Measurements from ENCODE around the gene DOCK1. TPM values are rescaled to one million over a fixed set of nuclear protein-coding genes. Genes with fewer than 3 reads are reported as not detected.

DOCK1 gene
- total RNA-seq, 2 experiments from 2014 or later, result not detected

DNA sequence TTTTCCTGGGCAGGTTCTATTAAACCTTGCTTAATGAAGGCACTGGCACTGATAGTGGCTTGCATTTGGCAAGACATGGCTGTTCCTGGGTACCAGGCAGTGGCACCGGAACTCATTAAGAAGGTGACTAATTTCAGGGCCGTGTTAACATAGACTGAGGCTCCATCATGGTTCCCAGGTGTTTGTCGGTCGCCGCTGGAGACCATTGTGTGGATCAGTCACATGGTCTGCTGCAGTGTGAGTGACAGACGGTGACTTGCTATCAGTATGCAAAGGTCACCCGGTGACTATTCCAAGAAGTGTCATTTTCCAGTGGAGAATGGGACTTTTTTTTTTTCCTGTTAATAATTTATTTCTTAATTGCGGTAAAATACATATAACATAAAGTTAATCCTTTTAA is 184.9 kb downstream of the DOCK1 start:
- Mint-ChIP-seq H3K4me1 (ENCODE audit: low read depth) (no peaks in the 10 kb centered on the region), H3K27ac (no peak overlapping the region), H3K36me3 (ENCODE audit: low read depth) (no peaks in the 10 kb centered on the region), H3K27me3 (no peaks in the 10 kb centered on the region), H3K4me3 (no peak overlapping the region), H3K9me3 (peaks cover 3% of the 10 kb centered on the region)
- ChIA-PET POLR2A (no interaction called here), CTCF (no interaction called here)
- no peak for DNase-seq
- Histone ChIP-seq H3K36me3 (ENCODE audit: insufficient read depth, low read length) (no peaks in the 10 kb centered on the region), H3K27me3 (ENCODE audit: control insufficient read depth in 1 of 2, insufficient read depth in 2 of 2, low read length in 2 of 2) (no peaks in the 10 kb centered on the region), H3K27ac (ENCODE audit: low read depth in 1 of 2, low read length in 2 of 2) (no peak overlapping the region), H3K4me3 (ENCODE audit: low read length) (no peak overlapping the region), H3K9me3 (ENCODE audit: control insufficient read depth in 1 of 2, insufficient read depth in 1 of 2, low read length in 2 of 2) (peaks cover 0 to 17% of the 10 kb centered on the region in 2 experiments), H3K4me1 (ENCODE audit: insufficient read depth, low read length) (no peaks in the 10 kb centered on the region)
- TF ChIP-seq, protein P1, sequence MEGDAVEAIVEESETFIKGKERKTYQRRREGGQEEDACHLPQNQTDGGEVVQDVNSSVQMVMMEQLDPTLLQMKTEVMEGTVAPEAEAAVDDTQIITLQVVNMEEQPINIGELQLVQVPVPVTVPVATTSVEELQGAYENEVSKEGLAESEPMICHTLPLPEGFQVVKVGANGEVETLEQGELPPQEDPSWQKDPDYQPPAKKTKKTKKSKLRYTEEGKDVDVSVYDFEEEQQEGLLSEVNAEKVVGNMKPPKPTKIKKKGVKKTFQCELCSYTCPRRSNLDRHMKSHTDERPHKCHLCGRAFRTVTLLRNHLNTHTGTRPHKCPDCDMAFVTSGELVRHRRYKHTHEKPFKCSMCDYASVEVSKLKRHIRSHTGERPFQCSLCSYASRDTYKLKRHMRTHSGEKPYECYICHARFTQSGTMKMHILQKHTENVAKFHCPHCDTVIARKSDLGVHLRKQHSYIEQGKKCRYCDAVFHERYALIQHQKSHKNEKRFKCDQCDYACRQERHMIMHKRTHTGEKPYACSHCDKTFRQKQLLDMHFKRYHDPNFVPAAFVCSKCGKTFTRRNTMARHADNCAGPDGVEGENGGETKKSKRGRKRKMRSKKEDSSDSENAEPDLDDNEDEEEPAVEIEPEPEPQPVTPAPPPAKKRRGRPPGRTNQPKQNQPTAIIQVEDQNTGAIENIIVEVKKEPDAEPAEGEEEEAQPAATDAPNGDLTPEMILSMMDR (IDR thresholded peaks at IDR 0.05), result no peak
- intact Hi-C loops (cut with DNase I, micrococcal nuclease), result no loop called here
- no peak for ATAC-seq (ENCODE audit: poor library complexity)

DNA sequence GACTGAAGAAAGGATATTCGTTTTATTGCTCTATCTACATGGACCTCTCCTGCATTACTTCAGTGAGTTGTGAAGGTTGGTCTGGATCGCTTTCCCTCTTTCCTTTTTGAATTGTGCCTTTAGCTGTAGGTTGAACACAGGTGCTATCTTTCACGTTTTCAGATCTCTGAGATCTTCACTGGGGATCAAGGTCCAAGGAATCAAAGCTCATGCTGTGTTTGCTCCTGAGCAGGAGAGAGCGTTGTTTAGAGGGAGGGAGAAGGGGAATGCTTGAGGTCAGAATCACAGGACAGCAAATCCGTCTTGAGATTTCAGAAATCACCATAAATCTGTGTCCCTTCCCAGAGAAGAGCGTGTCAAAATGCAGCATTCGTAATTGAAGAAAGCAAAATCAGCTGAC is 186.1 kb downstream of the DOCK1 start:
- H3K27me3 Mint-ChIP-seq, result no peaks in the 10 kb centered on the region

DNA sequence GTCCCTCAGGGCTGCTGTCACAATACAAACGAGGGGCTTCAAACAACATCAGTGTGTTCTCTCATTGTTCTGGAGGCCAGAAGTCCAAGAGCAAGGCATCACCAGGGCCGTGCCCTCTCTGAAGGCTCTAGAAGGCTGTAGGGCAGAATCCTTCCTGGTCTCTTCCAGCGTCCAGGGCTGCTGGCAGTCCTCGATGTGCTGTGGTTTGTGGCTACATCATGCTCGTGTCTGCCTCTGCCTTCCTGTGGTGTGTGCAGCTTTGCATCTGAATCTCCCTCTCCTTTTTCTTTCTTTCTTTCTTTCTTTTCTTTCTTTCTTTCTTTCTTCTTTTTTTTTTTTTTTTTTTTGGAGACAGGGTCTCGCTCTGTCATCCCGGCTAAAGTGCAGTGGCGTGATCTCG is 187.7 kb downstream of the DOCK1 start:
- no peaks in the 10 kb centered on the region for H3K27me3 Mint-ChIP-seq
- DNase-seq, result no peak
- Histone ChIP-seq H3K27ac (ENCODE audit: low read depth in 1 of 2, low read length in 2 of 2) (no peak overlapping the region), H3K9me3 (ENCODE audit: control insufficient read depth in 1 of 2, insufficient read depth in 1 of 2, low read length in 2 of 2) (peaks cover 0 to 17% of the 10 kb centered on the region in 2 experiments), H3K27me3 (ENCODE audit: control insufficient read depth in 1 of 2, insufficient read depth in 2 of 2, low read length in 2 of 2) (no peaks in the 10 kb centered on the region), H3K36me3 (ENCODE audit: insufficient read depth, low read length) (no peaks in the 10 kb centered on the region), H3K4me3 (ENCODE audit: low read length) (no peak overlapping the region), H3K4me1 (ENCODE audit: insufficient read depth, low read length) (no peaks in the 10 kb centered on the region)
- H3K9me3 Mint-ChIP-seq, result peaks cover 3% of the 10 kb centered on the region
- H3K4me3 Mint-ChIP-seq, result no peak overlapping the region
- ChIA-PET CTCF (no interaction called here), POLR2A (no interaction called here)
- H3K27ac Mint-ChIP-seq, result no peak overlapping the region
- no peaks in the 10 kb centered on the region for H3K36me3 Mint-ChIP-seq (ENCODE audit: low read depth)
- H3K4me1 Mint-ChIP-seq (ENCODE audit: low read depth), result no peaks in the 10 kb centered on the region
- intact Hi-C loops (cut with DNase I, micrococcal nuclease), result no loop called here
- TF ChIP-seq, protein P1 (IDR thresholded peaks at IDR 0.05), result no peak
- ATAC-seq (ENCODE audit: poor library complexity), result no peak

More for the DNA sequence above, 186.1 kb downstream of the DOCK1 start:
- TF ChIP-seq, protein P1 (IDR thresholded peaks at IDR 0.05), result no peak
- CTCF ChIA-PET, result no interaction called here
- no peaks in the 10 kb centered on the region for H3K4me1 ChIP-seq (ENCODE audit: insufficient read depth, low read length)
- DNase-seq (no peak), ATAC-seq (ENCODE audit: poor library complexity) (no peak)
- no peak overlapping the region for H3K27ac ChIP-seq (ENCODE audit: low read depth in 1 of 2, low read length in 2 of 2)
- H3K27ac Mint-ChIP-seq, result no peak overlapping the region
- POLR2A ChIA-PET, result no interaction called here
- H3K9me3 ChIP-seq (ENCODE audit: control insufficient read depth in 1 of 2, insufficient read depth in 1 of 2, low read length in 2 of 2), result peaks cover 0 to 17% of the 10 kb centered on the region in 2 experiments
- no peaks in the 10 kb centered on the region for H3K27me3 ChIP-seq (ENCODE audit: control insufficient read depth in 1 of 2, insufficient read depth in 2 of 2, low read length in 2 of 2)
- no peak overlapping the region for H3K4me3 Mint-ChIP-seq
- no peak overlapping the region for H3K4me3 ChIP-seq (ENCODE audit: low read length)
- no peaks in the 10 kb centered on the region for H3K4me1 Mint-ChIP-seq (ENCODE audit: low read depth)
- H3K9me3 Mint-ChIP-seq, result peaks cover 3% of the 10 kb centered on the region
- no peaks in the 10 kb centered on the region for H3K36me3 Mint-ChIP-seq (ENCODE audit: low read depth)
- H3K36me3 ChIP-seq (ENCODE audit: insufficient read depth, low read length), result no peaks in the 10 kb centered on the region
- intact Hi-C loops (cut with DNase I, micrococcal nuclease), result no loop called here
